ENCODE results near the gene MACROD1.

The MACROD1 gene

DNA sequence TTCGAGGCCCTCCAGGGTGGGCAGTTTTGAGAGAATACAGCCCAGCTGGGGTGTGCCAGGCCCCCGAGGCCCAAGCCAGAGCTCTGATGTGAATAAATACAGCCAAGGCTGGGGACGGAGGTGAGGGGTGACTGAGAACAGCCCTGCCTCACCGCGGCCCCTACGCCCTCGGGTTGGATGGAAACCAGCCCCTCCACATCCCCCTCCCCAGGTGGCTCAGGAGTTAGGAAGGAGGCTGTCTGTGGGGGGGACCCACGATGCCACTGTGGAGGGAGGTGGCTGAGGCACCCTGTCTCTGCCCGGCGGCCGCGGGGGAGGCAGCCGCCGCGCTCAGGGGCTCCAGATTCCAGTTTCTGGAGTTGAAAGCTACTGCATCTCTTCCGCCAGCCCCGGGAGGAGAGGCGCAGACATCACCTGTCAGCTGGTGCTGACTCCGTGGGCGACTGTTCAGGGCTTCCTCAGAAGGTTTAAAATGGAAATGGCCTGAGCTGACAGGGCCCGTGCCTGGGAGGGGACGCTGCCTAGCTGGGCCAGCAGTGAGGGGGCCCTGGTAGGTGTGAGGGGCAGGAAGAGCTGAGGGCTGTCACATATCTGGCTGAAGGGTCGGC lies 128.8 kb downstream of the MACROD1 start:
- Histone ChIP-seq H3K9ac (no peak overlapping the region), H3K36me3 (ENCODE audit: control insufficient read depth, insufficient read depth, low read length) (no peaks in the 10 kb centered on the region), H3K4me3 (ENCODE audit: low read depth, low read length) (no peak overlapping the region), H3K27me3 (ENCODE audit: control insufficient read depth, insufficient read depth, low read length) (no peaks in the 10 kb centered on the region), H3K27ac (no peak overlapping the region), H3K4me1 (no peaks in the 10 kb centered on the region), H3K9me3 (ENCODE audit: control insufficient read depth, low read length) (no peaks in the 10 kb centered on the region), H3K4me2 (ENCODE audit: low read length) (no peak overlapping the region), H3K79me2 (no peaks in the 10 kb centered on the region), H2AFZ (no peak overlapping the region)
- TF ChIP-seq, protein P1, sequence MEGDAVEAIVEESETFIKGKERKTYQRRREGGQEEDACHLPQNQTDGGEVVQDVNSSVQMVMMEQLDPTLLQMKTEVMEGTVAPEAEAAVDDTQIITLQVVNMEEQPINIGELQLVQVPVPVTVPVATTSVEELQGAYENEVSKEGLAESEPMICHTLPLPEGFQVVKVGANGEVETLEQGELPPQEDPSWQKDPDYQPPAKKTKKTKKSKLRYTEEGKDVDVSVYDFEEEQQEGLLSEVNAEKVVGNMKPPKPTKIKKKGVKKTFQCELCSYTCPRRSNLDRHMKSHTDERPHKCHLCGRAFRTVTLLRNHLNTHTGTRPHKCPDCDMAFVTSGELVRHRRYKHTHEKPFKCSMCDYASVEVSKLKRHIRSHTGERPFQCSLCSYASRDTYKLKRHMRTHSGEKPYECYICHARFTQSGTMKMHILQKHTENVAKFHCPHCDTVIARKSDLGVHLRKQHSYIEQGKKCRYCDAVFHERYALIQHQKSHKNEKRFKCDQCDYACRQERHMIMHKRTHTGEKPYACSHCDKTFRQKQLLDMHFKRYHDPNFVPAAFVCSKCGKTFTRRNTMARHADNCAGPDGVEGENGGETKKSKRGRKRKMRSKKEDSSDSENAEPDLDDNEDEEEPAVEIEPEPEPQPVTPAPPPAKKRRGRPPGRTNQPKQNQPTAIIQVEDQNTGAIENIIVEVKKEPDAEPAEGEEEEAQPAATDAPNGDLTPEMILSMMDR (IDR thresholded peaks at IDR 0.05) = no peak

DNA sequence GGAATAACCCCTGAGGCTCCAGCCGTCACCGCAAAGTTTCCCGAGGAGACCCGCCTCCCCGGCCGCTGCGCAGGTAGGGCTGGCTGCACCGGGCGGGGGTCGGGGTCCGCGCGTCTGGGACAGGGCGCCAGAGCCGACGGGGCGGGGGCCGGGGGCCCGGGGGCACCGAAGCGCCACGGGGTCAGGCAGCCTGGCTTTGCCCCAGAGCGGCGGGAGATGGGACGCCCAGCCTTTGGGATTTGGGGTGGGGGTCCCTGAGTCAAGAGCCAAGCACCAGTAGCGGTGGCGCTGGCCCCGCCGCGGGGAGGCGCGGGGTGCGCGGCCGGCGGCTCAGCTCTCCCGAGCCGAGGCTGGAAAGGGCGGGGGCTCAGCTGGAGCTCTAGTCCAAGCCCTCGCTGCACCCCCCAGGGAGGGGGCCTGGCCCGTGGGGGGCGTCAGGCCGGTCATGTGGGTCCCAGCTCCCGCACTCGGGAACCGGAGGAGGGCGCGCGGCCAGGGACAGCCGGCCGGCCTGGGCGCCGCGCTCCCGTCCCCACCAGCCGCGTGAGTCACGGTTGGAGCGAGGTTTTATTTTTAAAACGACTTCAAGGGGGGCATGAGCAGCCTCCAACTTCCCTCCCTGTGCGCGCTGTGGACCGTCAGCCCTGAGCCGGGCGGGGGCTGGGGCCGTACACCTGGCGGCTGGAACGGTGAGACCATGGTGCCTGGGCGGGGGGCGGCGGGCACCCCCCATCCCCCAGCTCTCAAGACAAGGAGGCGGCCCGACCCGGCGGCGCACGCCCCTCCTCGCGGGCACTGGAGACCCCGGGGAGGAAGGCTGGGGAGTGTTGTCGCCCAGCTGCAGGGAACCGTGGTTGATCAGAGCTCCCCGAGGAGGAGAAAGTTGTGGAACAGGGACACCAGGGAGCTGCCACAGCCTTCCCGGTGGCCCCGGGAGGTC lies 129.6 kb downstream of the MACROD1 start:
- Histone ChIP-seq H3K79me2 (no peaks in the 10 kb centered on the region), H3K9ac (no peak overlapping the region), H3K4me2 (ENCODE audit: low read length) (peak overlapping the region; percentile 68), H3K27ac (no peak overlapping the region), H3K4me3 (ENCODE audit: low read depth, low read length) (no peak overlapping the region), H3K27me3 (ENCODE audit: control insufficient read depth, insufficient read depth, low read length) (no peaks in the 10 kb centered on the region), H3K36me3 (ENCODE audit: control insufficient read depth, insufficient read depth, low read length) (no peaks in the 10 kb centered on the region), H3K4me1 (no peaks in the 10 kb centered on the region), H2AFZ (no peak overlapping the region), H3K9me3 (ENCODE audit: control insufficient read depth, low read length) (no peaks in the 10 kb centered on the region)
- TF ChIP-seq, protein P1 (IDR thresholded peaks at IDR 0.05) = no peak

DNA sequence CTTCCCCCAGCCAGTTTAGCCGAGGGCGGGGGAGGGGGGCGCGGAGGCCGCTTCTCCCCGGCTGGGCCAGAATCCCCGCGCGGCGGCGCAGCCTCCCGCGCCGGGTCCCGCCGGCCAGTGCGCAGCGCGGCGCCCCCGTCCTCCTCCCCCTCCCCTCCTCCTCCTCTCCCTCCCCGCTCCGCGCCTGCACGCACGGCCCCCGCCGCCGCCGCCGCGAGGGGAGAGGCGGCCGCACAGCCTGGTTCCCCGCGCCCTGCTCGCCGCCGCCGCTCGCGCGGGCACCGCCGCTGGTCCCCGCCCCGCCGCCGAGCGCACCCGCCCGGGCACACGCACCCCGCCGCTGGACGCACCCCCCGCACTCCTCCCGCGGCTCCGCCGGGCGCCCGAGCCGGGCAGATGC lies 130.3 kb downstream of the MACROD1 start, which contains the start of gene FLRT1:
TSS of gene FLRT1 (plus strand) at position 356 of the 400 bp plus-strand sequence. CDS start 80,337 bp downstream, outside the sequence.
- Histone ChIP-seq H3K27ac (no peak within 1 kb of the TSS), H3K4me1 (no peaks in the 10 kb centered on the region), H3K9me3 (ENCODE audit: control insufficient read depth, low read length) (no peaks in the 10 kb centered on the region), H3K27me3 (ENCODE audit: control insufficient read depth, insufficient read depth, low read length) (no peaks in the 10 kb centered on the region), H3K9ac (no peak within 1 kb of the TSS), H2AFZ (no peak within 1 kb of the TSS), H3K36me3 (ENCODE audit: control insufficient read depth, insufficient read depth, low read length) (no peaks in the 10 kb centered on the region), H3K79me2 (no peaks in the 10 kb centered on the region), H3K4me2 (ENCODE audit: low read length) (peak within 1 kb of the TSS; percentile 68), H3K4me3 (ENCODE audit: low read depth, low read length) (no peak within 1 kb of the TSS)
- TF ChIP-seq, protein P1 (IDR thresholded peaks at IDR 0.05) = no peak

DNA sequence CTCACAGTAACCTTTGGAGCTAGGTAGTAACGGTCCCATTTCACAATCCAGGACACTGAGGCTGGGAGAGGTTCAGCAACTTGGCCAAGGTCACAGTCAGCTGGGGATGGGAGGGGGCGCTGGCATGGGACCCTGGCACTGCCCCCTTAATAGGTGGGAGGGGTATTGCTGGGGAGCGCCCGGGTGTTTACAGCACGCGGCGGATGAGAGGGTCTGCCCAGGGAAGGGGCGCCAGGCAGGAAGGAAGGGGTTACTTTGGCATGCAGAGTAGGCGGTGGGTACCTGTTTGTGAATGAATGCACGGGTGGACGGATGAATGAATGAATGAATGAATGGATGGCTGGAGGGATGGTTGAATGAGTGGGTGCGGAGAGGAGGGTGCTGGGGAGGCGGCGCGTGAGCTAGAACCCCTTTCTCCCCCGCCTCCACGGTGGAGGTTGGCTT lies 130.8 kb downstream of the MACROD1 start:
- TF ChIP-seq, protein P1 (IDR thresholded peaks at IDR 0.05) = no peak
- Histone ChIP-seq H3K4me3 (ENCODE audit: low read depth, low read length) (no peak overlapping the region), H3K9ac (no peak overlapping the region), H3K27ac (no peak overlapping the region), H2AFZ (no peak overlapping the region), H3K36me3 (ENCODE audit: control insufficient read depth, insufficient read depth, low read length) (no peaks in the 10 kb centered on the region), H3K27me3 (ENCODE audit: control insufficient read depth, insufficient read depth, low read length) (no peaks in the 10 kb centered on the region), H3K4me1 (no peaks in the 10 kb centered on the region), H3K9me3 (ENCODE audit: control insufficient read depth, low read length) (no peaks in the 10 kb centered on the region), H3K4me2 (ENCODE audit: low read length) (no peak overlapping the region), H3K79me2 (no peaks in the 10 kb centered on the region)
